AG04449 (cell line): Measurements from ENCODE around the gene SPHK2.
"Not testable (repeated sequence)": the region's sequence is repeated elsewhere in the genome, so short reads cannot be mapped to it uniquely, and the experiment has no call there.

Source experiments
- CTCF ChIA-PET: fragments of 350-600 bp; formaldehyde crosslinking; extraction: SDS; loops from one replicate; lab custom pipeline; 2021; ENCODE audit warnings: antibody characterized with exemption; lab: Yijun Ruan, JAX
- POLR2A ChIA-PET: fragments of 400-600, 350-600 bp; formaldehyde crosslinking; extraction: SDS; loops from one replicate; lab custom pipeline; 2020; ENCODE audit warnings: antibody characterized with exemption, inconsistent platforms; lab: Yijun Ruan, JAX
- DNase-seq: peaks from one replicate; pipeline ENCODE4 v3.0.0-alpha.2; 2010; ENCODE audit warnings: low read depth, low spot score
- H3K4me3 ChIP-seq: 2 replicates; pipeline ENCODE4 v1.5.1; 2011; ENCODE audit warnings: low read depth, mild to moderate bottlenecking, control low read depth, low read length
- TF ChIP-seq, protein P1 (sequence below): IDR thresholded peaks from one replicate; pipeline ENCODE4 v1.5.1; 2011; ENCODE audit warnings: mild to moderate bottlenecking, moderate library complexity, low read length, control low read depth, inconsistent platforms; ENCODE audit not compliant: insufficient read depth; ENCODE audit errors: missing control alignments

Gene SPHK2

DNA sequence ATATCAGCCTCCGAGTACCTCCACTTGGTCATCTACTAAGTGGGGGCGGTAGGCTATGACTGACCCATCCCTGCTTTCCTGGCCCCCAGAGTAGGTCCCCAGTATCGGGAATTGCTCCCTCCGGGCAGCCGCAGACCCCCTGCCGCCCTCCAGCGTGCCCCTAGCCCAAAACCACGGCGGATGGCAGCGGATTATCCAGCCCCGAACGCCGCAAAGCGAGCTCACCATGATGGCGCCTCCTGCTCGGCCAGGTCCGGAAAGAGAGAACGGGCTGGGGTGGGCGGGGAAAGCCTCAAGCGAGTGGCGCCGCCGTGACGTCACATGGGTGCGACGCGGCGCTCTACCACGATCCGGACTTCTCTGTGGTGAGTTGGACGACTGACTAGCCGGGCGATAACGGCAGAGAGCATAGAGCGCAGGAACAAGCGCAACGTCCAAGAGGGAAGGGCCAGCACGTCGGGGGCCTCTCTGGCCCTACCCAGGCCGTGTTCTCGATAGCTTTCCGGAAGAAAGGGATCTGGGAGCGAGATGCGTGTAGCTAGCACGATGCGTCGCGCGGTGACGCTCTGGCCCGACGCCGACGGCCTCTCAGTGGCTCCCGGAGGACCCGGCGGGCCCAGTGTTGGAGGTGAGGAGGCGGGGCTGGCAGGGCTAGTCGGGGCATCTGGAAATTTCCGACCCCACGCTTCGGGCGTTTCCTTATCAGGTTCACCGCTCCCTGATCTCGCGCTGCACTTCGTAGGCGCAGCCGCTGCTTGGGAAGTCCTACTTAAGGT, at the start of gene SPHK2, which contains the start of gene RPL18:
TSS of gene SPHK2 (plus strand) at position 591 of the 776 bp plus-strand sequence. CDS start 1,009 bp downstream, outside the sequence.
TSS of gene RPL18 (minus strand) at position 263 of the 776 bp plus-strand sequence. CDS start at position 228, 35 bp downstream.
- peak within 1 kb of the TSS; percentile 97 for H3K4me3 ChIP-seq
- TF ChIP-seq, protein P1, sequence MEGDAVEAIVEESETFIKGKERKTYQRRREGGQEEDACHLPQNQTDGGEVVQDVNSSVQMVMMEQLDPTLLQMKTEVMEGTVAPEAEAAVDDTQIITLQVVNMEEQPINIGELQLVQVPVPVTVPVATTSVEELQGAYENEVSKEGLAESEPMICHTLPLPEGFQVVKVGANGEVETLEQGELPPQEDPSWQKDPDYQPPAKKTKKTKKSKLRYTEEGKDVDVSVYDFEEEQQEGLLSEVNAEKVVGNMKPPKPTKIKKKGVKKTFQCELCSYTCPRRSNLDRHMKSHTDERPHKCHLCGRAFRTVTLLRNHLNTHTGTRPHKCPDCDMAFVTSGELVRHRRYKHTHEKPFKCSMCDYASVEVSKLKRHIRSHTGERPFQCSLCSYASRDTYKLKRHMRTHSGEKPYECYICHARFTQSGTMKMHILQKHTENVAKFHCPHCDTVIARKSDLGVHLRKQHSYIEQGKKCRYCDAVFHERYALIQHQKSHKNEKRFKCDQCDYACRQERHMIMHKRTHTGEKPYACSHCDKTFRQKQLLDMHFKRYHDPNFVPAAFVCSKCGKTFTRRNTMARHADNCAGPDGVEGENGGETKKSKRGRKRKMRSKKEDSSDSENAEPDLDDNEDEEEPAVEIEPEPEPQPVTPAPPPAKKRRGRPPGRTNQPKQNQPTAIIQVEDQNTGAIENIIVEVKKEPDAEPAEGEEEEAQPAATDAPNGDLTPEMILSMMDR, result no peak
- POLR2A ChIA-PET, result interaction anchor here (0.5 to 3.0 kb wide), 17 partner anchors 9 to 1459 kb away, joined by 3 to 28 read pairs (median 4); partner anchors contain the start of genes DBP, EMP3 and TMEM143
- DNase-seq, result peak; percentile 99
- CTCF ChIA-PET, result interaction anchor here (1.5 to 6.1 kb wide), 4 partner anchors 11 to 129 kb away, joined by 4 to 27 read pairs (median 13); no protein-coding TSS in a partner anchor

DNA sequence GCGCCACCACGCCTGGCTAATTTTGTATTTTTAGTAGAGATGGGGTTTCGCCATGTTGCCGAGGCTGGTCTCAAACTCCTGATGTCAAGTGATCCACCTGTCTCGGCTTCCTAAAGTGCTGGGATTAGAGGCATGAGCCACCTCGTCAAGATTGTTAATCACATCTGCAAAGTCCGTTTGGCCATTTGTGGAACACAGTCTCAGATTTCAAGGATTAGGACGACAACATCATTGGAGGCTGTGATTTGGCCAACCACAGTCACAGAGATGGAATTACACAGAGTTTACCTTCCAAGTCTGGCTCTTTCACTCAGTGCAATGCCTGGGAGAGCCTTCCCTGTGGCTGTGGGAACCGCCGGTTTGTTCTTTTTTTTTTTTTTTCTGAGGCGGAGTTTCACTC, 49.5 kb upstream of the SPHK2 start:
- ChIA-PET CTCF (interaction anchor here (1.0 to 4.6 kb wide), 4 partner anchors 14 to 178 kb away, joined by 3 to 23 read pairs (median 5); partner anchors contain the start of gene KDELR1), POLR2A (no interaction called here)
- no peak for DNase-seq
- TF ChIP-seq, protein P1, result no peak
- H3K4me3 ChIP-seq, result no peak overlapping the region

- CTCF ChIA-PET, result interaction anchor here (0.6 to 4.6 kb wide), 3 partner anchors 13 to 87 kb away, joined by 3 to 23 read pairs (median 7); no protein-coding TSS in a partner anchor
- no peak for DNase-seq
- POLR2A ChIA-PET, result no interaction called here
- TF ChIP-seq, protein P1, result no peak
- no peak overlapping the region for H3K4me3 ChIP-seq
These were observed 47.7 kb upstream of the SPHK2 start for GRCh38 chr19:48571378-48572162.

DNA sequence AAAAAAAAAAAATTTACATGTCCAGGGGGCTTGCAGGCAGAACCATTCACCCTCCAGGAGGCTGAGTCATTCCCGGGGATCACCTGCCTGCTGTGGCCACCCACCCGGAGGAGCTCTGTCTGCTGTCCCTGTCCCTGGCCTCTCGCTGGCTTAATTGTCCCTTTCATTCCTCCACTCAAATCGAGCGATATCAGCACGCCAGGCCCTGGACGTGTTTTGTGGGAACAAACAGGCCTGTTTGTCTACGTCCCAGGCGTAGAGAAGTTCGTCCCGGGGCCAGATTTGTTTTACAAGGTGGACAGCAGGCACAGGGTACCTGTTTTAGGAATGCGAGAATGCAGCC, 46.2 kb upstream of the SPHK2 start:
- ChIA-PET CTCF (interaction anchor here (1.5 to 4.2 kb wide), 3 partner anchors 11 to 84 kb away, joined by 6 to 30 read pairs (median 9); no protein-coding TSS in a partner anchor), POLR2A (no interaction called here)
- no peak for DNase-seq
- no peak overlapping the region for H3K4me3 ChIP-seq
- TF ChIP-seq, protein P1, result no peak

DNA sequence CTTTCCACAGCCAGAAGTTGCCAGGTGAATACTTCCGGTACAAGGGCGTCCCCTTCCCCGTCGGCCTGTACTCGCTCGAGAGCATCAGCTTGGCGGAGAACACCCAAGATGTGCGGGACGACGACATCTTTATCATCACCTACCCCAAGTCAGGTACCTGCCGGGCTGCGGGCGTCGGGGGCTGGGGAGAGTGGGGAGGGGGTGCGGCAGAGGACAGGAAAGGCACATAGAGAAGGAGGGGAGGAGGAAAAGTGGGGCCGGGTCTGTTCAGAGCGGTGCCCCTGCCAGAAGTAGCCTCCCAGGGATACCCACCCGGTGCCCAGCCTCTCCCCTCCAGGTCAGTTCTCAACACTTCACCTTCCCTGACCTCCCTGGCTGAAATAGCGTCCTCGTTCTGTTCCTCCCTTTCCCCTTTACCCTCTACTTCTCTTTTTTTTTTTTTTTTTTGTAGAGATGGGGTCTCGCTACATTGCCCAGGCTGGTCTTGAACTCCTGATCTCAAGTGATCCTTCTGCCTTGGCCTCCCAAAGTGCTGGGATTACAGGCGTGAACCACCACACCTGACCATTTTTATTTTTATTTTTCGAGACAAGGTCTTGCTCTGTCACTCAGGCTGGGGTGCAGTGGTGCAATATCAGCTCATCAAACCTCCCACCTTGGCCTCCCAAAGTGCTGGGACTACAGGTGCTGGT, 43.2 kb upstream of the SPHK2 start:
- CTCF ChIA-PET, result interaction anchor here (1.2 to 4.2 kb wide), 2 partner anchors 8 to 13 kb away, joined by 6 to 30 read pairs; no protein-coding TSS in a partner anchor
- TF ChIP-seq, protein P1, result no peak
- POLR2A ChIA-PET, result no interaction called here
- no peak for DNase-seq
- no peak overlapping the region for H3K4me3 ChIP-seq

GRCh38 chr19:48577908-48578307, 41.4 kb upstream of the SPHK2 start:
- DNase-seq, H3K4me3 ChIP-seq, POLR2A ChIA-PET: not testable (repeated sequence)
- CTCF ChIA-PET, result interaction anchor here (1.0 to 2.3 kb wide), 3 partner anchors 11 to 82 kb away, joined by 3 to 9 read pairs (median 4); no protein-coding TSS in a partner anchor
